Stimulated activated CD8-positive, alpha-beta memory T cell treated with anti-CD3 and anti-CD28 coated beads, Interleukin-2, amount 100 ng/mL, for 1 hour (primary cell): ENCODE data around the gene RB1.

Experiments
- DNase-seq, 2 donors: peaks; one replicate each; pipeline ENCODE4 v3.0.0-alpha.2; 2020; ENCODE audit warnings: low read depth in 2 of 2

RB1 gene

GRCh38 chr13:48493851-48494250 lies 190.3 kb downstream of the RB1 start:
- no peak for DNase-seq

- DNase-seq: no peak
Observed at GRCh38 chr13:48494874-48495273, 191.3 kb downstream of the RB1 start.

GRCh38 chr13:48496271-48497161 lies 193.0 kb downstream of the RB1 start:
- no peak for DNase-seq

- no peak for DNase-seq
Observed at GRCh38 chr13:48497669-48498068, 194.1 kb downstream of the RB1 start.

GRCh38 chr13:48500652-48501197 lies 197.2 kb downstream of the RB1 start:
- no peak for DNase-seq

GRCh38 chr13:48501705-48502104 lies 198.2 kb downstream of the RB1 start:
- no peak for DNase-seq

GRCh38 chr13:48502601-48503319 lies 199.2 kb downstream of the RB1 start:
- no peak for DNase-seq

- DNase-seq: no peak
Observed at GRCh38 chr13:48504606-48505005, 201.1 kb downstream of the RB1 start.

- no peak for DNase-seq
Observed at GRCh38 chr13:48505012-48505411, 201.5 kb downstream of the RB1 start.

GRCh38 chr13:48505597-48506091 lies 202.1 kb downstream of the RB1 start:
- DNase-seq: peak in 1 of 2 donors; percentile 31

GRCh38 chr13:48506092-48506701 lies 202.6 kb downstream of the RB1 start:
- DNase-seq: no peak

GRCh38 chr13:48507021-48507420 lies 203.5 kb downstream of the RB1 start:
- no peak for DNase-seq

- no peak for DNase-seq
Observed at GRCh38 chr13:48508011-48508410, 204.5 kb downstream of the RB1 start.

GRCh38 chr13:48510698-48511097 lies 207.1 kb downstream of the RB1 start:
- DNase-seq: no peak

- DNase-seq: no peak
Observed at GRCh38 chr13:48511621-48512230, 208.2 kb downstream of the RB1 start.

- DNase-seq: no peak
Observed at GRCh38 chr13:48514793-48515192, 211.2 kb downstream of the RB1 start.

- DNase-seq: no peak
Observed at GRCh38 chr13:48515732-48516131, 212.2 kb downstream of the RB1 start.

GRCh38 chr13:48518083-48518482 lies 214.5 kb downstream of the RB1 start:
- no peak for DNase-seq

- no peak for DNase-seq
Observed at GRCh38 chr13:48526286-48526685, 222.7 kb downstream of the RB1 start.

GRCh38 chr13:48527955-48528354 lies 224.4 kb downstream of the RB1 start:
- no peak for DNase-seq

GRCh38 chr13:48528720-48529119 lies 225.2 kb downstream of the RB1 start:
- no peak for DNase-seq

- DNase-seq: no peak
Observed at GRCh38 chr13:48530833-48531232, 227.3 kb downstream of the RB1 start.
